Hepatocyte (in vitro differentiated cells): ENCODE measurements around the gene FSCN2. TPM values are rescaled to one million over a fixed set of nuclear protein-coding genes. Genes with fewer than 3 reads are reported as not detected.
A peak's percentile ranks its signal among the peaks of the same experiment; 100 is the strongest.

Experiments used
- DNase-seq: peaks from one replicate; pipeline ENCODE4 v3.0.0-alpha.2; 2016; ENCODE audit warnings: low spot score
- H2AFZ ChIP-seq: fragments of 200-600 bp; sonication (generic); 2 replicates; pipeline ENCODE4 v1.6.0; 2016; ENCODE audit warnings: antibody characterized with exemption, mild to moderate bottlenecking
- H3K27ac ChIP-seq: fragments of 200-600 bp; sonication (generic); 2 replicates; pipeline ENCODE4 v1.5.1; 2016; ENCODE audit warnings: mild to moderate bottlenecking
- H3K27me3 ChIP-seq: fragments of 200-600 bp; sonication (generic); 2 replicates; pipeline ENCODE4 v1.6.1; 2016
- H3K36me3 ChIP-seq: fragments of 200-600 bp; sonication (generic); replicated peaks from 2 replicates; pipeline ENCODE4 v1.5.1; 2016; ENCODE audit warnings: low read depth; ENCODE audit not compliant: insufficient read depth
- H3K4me1 ChIP-seq: fragments of 200-600 bp; sonication (generic); 2 replicates; pipeline ENCODE4 v1.5.1; 2016; ENCODE audit warnings: mild to moderate bottlenecking, moderate library complexity; ENCODE audit not compliant: insufficient read depth
- H3K4me2 ChIP-seq: fragments of 200-600 bp; sonication (generic); 2 replicates; pipeline ENCODE4 v1.6.0; 2016
- H3K4me3 ChIP-seq: fragments of 200-600 bp; sonication (generic); 2 replicates; pipeline ENCODE4 v1.5.1; 2016; ENCODE audit warnings: mild to moderate bottlenecking
- H3K79me2 ChIP-seq: fragments of 200-600 bp; sonication (generic); 2 replicates; pipeline ENCODE4 v1.6.0; 2017; ENCODE audit warnings: mild to moderate bottlenecking
- H3K9me2 ChIP-seq: fragments of 200-600 bp; sonication (generic); replicated peaks from 2 replicates; pipeline ENCODE4 v1.6.0; 2017; ENCODE audit warnings: mild to moderate bottlenecking; ENCODE audit not compliant: insufficient read depth
- H3K9me3 ChIP-seq: fragments of 200-600 bp; sonication (generic); 2 replicates; pipeline ENCODE4 v1.5.1; 2016; ENCODE audit warnings: low read depth, mild to moderate bottlenecking
- H4K20me1 ChIP-seq: fragments of 200-600 bp; sonication (generic); 2 replicates; pipeline ENCODE4 v1.6.0; 2016; ENCODE audit warnings: mild to moderate bottlenecking; ENCODE audit not compliant: insufficient read depth, poor library complexity, severe bottlenecking
- CTCF ChIP-seq: fragments of 200-600 bp; sonication (generic); IDR thresholded peaks from 2 replicates; pipeline ENCODE4 v1.5.1; 2016; ENCODE audit warnings: antibody characterized with exemption, mild to moderate bottlenecking; ENCODE audit not compliant: poor library complexity
- EZH2 ChIP-seq: fragments of 200-600 bp; sonication (generic); IDR thresholded peaks from 2 replicates; pipeline ENCODE4 v1.6.1; 2016; ENCODE audit warnings: antibody characterized with exemption, mild to moderate bottlenecking, borderline replicate concordance
- EZH2phosphoT487 ChIP-seq: fragments of 200-600 bp; sonication (generic); IDR thresholded peaks from one replicate; pipeline ENCODE4 v1.6.1; 2018; ENCODE audit warnings: antibody characterized with exemption, mild to moderate bottlenecking, low read depth, moderate library complexity; ENCODE audit not compliant: unreplicated experiment, severe bottlenecking
- WGBS: methylation state at CpG from one replicate; pipeline ENCODE4 v1.1.6; 2016; ENCODE audit warnings: low lambda C conversion rate; ENCODE audit errors: missing lambda C conversion rate; 5-methylcytosine and 5-hydroxymethylcytosine counted together
- polyA plus RNA-seq: library from polyadenylated mRNA; unstranded; fragments of >200 nt; fragmentation: Nextera tagmentation; extraction: Ambion mirVana; gene quantifications from 2 replicates; pipeline ENCODE4 v1.2.1, GENCODE V29; 2016
- total RNA-seq: library from RNA; depleted of rRNA; stranded (reverse); fragments of >200 nt; gene quantifications from 2 replicates; pipeline ENCODE4 v1.2.3, GENCODE V29; 2014

FSCN2 gene
- total and polyA plus RNA-seq, 2 experiments from 2014 or later, result 0.40 to 3.7 TPM

- no peaks in the 10 kb centered on the region for H3K27me3 ChIP-seq
- H4K20me1 ChIP-seq, result no peaks in the 10 kb centered on the region
- DNase-seq, result no peak
- no peak overlapping the region for H3K4me2 ChIP-seq
- H3K9me3 ChIP-seq, result no peaks in the 10 kb centered on the region
- H2AFZ ChIP-seq, result no peak overlapping the region
- H3K27ac ChIP-seq, result no peak overlapping the region
- no peaks in the 10 kb centered on the region for H3K36me3 ChIP-seq
- no peak for TF ChIP-seq CTCF
- no peak for TF ChIP-seq EZH2
- TF ChIP-seq EZH2phosphoT487, result no peak
- H3K9me2 ChIP-seq, result no peaks in the 10 kb centered on the region
- no peak overlapping the region for H3K4me3 ChIP-seq
- 98% methylated on average over 8 of the region's 8 CpGs for WGBS
- peaks cover 21% of the 10 kb centered on the region for H3K4me1 ChIP-seq
- H3K79me2 ChIP-seq, result peaks cover 24% of the 10 kb centered on the region
Observed at GRCh38 chr17:81549826-81550225, 21.6 kb downstream of the FSCN2 start.

GRCh38 chr17:81550285-81550684 lies 22.1 kb downstream of the FSCN2 start:
- TF ChIP-seq CTCF, result no peak
- no peak for TF ChIP-seq EZH2
- TF ChIP-seq EZH2phosphoT487, result no peak
- 97% methylated on average over 15 of the region's 15 CpGs for WGBS
- no peak for DNase-seq
- Histone ChIP-seq H3K36me3 (no peaks in the 10 kb centered on the region), H3K79me2 (peaks cover 24% of the 10 kb centered on the region), H3K4me3 (no peak overlapping the region), H3K4me2 (no peak overlapping the region), H3K4me1 (peaks cover 21% of the 10 kb centered on the region), H2AFZ (no peak overlapping the region), H3K9me2 (no peaks in the 10 kb centered on the region), H3K9me3 (no peaks in the 10 kb centered on the region), H4K20me1 (no peaks in the 10 kb centered on the region), H3K27me3 (no peaks in the 10 kb centered on the region), H3K27ac (no peak overlapping the region)

GRCh38 chr17:81550830-81551457 lies 22.8 kb downstream of the FSCN2 start:
- no peaks in the 10 kb centered on the region for H3K9me3 ChIP-seq
- no peak overlapping the region for H2AFZ ChIP-seq
- DNase-seq, result no peak
- no peaks in the 10 kb centered on the region for H3K9me2 ChIP-seq
- peaks cover 25% of the 10 kb centered on the region for H3K4me1 ChIP-seq
- no peak overlapping the region for H3K27ac ChIP-seq
- WGBS, result 93% methylated on average over 26 of the region's 27 CpGs
- TF ChIP-seq CTCF, result no peak
- no peak for TF ChIP-seq EZH2phosphoT487
- TF ChIP-seq EZH2, result no peak
- H3K4me2 ChIP-seq, result peak overlapping the region; percentile 99
- H3K27me3 ChIP-seq, result no peaks in the 10 kb centered on the region
- peak overlapping the region; percentile 94 for H3K4me3 ChIP-seq
- no peaks in the 10 kb centered on the region for H4K20me1 ChIP-seq
- H3K36me3 ChIP-seq, result no peaks in the 10 kb centered on the region
- peaks cover 24% of the 10 kb centered on the region for H3K79me2 ChIP-seq
